ENCODE results near the gene NHEJ1. TPM values are rescaled to one million over a fixed set of nuclear protein-coding genes. Genes with fewer than 3 reads are reported as not detected.
"Not testable (repeated sequence)": the region's sequence is repeated elsewhere in the genome, so short reads cannot be mapped to it uniquely, and the experiment has no call there.

Gene NHEJ1
- total RNA-seq, 6 experiments from 2014 or later = 5.8 to 16.7 (median 10.9) TPM

GRCh38 chr2:219204425-219205164 lies 44.0 kb upstream of the NHEJ1 start:
- Histone ChIP-seq H3K4me1 (peaks cover 0 to 24% (median 8%) of the 10 kb centered on the region in 4 donors), H3K27me3 (no peaks in the 10 kb centered on the region), H3K27ac (no peak overlapping the region), H3K36me3 (peaks cover 0 to 10% (median 5%) of the 10 kb centered on the region in 4 donors), H3K9me3 (no peaks in the 10 kb centered on the region), H3K4me3 (no peak overlapping the region)
- DNase-seq = peak in 1 of 3 donors; percentile 34
- no peak for TF ChIP-seq CTCF (IDR thresholded peaks at IDR 0.05)
- ATAC-seq = no peak
- intact Hi-C loops (cut with DNase I) = loop anchor here in 1 of 2 donors (5.0 kb wide), 1 partner anchor 32 kb away; the partner anchor contains the start of gene SLC23A3
- 93% methylated on average over 7 of the region's 7 CpGs for WGBS (ENCODE audit: insufficient coverage, low coverage, low lambda C conversion rate, missing lambda C conversion rate)

DNA sequence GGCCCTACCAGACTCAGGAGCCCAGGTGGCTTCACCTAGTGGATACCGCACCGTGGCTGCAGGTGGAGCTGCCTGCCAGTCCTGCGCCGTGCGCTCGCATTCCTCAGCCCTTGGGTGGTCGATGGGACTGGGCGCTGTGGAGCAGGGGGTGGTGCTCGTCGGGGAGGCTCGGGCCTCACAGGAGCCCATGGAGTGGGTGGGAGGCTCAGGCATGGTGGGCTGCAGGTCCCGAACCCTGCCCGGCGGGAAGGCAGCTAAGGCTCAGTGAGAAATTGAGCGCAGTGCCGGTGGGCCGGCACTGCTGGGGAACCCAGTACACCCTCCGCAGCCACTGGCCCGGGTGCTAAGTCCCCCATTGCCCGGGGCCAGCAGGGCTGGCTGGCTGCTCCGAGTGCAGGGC lies 40.7 kb upstream of the NHEJ1 start:
- H3K27me3 ChIP-seq; H3K36me3 ChIP-seq; H3K4me3 ChIP-seq; DNase-seq; intact Hi-C loops (cut with DNase I); ATAC-seq; H3K27ac ChIP-seq; H3K4me1 ChIP-seq; H3K9me3 ChIP-seq: not testable (repeated sequence)
- WGBS (ENCODE audit: insufficient coverage, low coverage, low lambda C conversion rate, missing lambda C conversion rate) = 100% methylated on average over 1 of the region's 21 CpGs

DNA sequence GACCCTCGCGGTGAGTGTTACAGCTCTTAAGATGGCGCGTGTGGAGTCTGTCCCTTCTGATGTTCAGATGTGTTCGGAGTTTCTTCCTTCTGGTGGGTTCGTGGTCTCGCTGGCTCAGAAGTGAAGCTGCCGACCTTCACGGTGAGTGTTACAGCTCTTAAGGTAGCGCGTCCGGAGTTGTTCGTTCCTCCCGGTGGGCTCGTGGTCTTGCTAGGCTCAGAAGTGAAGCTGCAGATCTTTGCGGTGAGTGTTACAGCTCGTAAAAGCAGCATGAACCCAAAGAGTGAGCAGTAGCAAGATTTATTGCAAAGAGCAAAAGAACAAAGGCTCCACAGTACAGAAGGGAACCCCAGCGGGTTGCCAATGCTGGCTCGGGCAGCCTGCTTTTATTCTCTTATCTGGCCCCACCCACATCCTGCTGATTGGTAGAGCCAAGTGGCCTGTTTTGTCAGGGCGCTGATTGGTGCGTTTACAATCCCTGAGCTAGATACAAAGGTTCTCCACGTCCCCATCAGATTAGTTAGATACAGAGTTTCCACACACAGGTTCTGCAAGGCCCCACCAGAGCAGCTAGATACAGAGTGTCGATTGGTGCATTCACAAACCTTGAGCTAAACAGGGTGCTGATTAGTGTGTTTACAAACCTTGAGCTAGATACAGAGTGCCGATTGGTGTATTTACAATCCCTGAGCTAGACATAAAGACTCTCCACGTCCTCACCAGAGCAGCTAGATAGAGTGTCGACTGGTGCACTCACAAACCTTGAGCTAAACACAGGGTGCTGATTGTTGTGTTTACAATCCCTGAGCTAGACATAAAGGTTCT lies 40.1 kb upstream of the NHEJ1 start:
- H3K9me3 ChIP-seq; DNase-seq; intact Hi-C loops (cut with DNase I); H3K4me3 ChIP-seq; ATAC-seq; H3K4me1 ChIP-seq; H3K27ac ChIP-seq; H3K36me3 ChIP-seq; H3K27me3 ChIP-seq: not testable (repeated sequence)
- WGBS (ENCODE audit: insufficient coverage, low coverage, low lambda C conversion rate, missing lambda C conversion rate) = 59% methylated on average over 8 of the region's 26 CpGs

GRCh38 chr2:219199470-219200211 lies 39.0 kb upstream of the NHEJ1 start:
- no peaks in the 10 kb centered on the region for H3K36me3 ChIP-seq
- TF ChIP-seq POLR2A (IDR thresholded peaks at IDR 0.05) (no peak), CTCF (IDR thresholded peaks at IDR 0.05) (no peak)
- H3K27me3 ChIP-seq = no peaks in the 10 kb centered on the region
- intact Hi-C loops (cut with DNase I) = no loop called here
- H3K4me1 ChIP-seq = no peaks in the 10 kb centered on the region
- H3K4me3 ChIP-seq = no peak overlapping the region
- no peak for DNase-seq
- 77% methylated on average over 12 of the region's 12 CpGs for WGBS (ENCODE audit: insufficient coverage, low coverage, low lambda C conversion rate, missing lambda C conversion rate)
- H3K27ac ChIP-seq = no peak overlapping the region
- no peaks in the 10 kb centered on the region for H3K9me3 ChIP-seq
- no peak for ATAC-seq

DNA sequence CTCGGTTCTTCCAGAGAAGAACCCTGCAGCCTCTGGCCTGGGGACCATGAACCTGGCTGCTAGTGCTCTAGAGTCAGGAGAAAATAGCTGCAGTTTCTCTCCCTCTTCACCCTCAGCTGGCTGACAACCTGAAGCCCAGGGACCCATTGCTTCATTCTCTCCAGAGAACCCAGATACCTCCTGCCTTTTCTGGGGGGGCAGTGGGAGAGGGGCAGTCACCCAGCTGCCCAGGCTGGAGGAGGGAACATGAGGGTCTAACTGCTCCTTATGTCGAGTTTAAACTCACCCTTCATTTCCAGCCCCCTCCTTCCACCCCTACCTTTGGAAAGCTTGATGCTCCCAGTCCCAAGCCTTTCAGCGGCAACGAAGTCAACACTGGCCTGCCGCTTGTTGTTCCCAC lies 38.4 kb upstream of the NHEJ1 start:
- intact Hi-C loops (cut with DNase I) = no loop called here
- no peaks in the 10 kb centered on the region for H3K27me3 ChIP-seq
- ATAC-seq = no peak
- H3K4me1 ChIP-seq = no peaks in the 10 kb centered on the region
- no peak overlapping the region for H3K27ac ChIP-seq
- peak in 1 of 3 donors; percentile 17 for DNase-seq
- H3K4me3 ChIP-seq = no peak overlapping the region
- TF ChIP-seq POLR2A (IDR thresholded peaks at IDR 0.05) = no peak
- no peak for TF ChIP-seq CTCF (IDR thresholded peaks at IDR 0.05)
- H3K36me3 ChIP-seq = no peaks in the 10 kb centered on the region
- H3K9me3 ChIP-seq = no peaks in the 10 kb centered on the region
- 82% methylated on average over 4 of the region's 5 CpGs for WGBS (ENCODE audit: insufficient coverage, low coverage, low lambda C conversion rate, missing lambda C conversion rate)
